Measurements from ENCODE around the gene CD300C.
"Not testable (repeated sequence)": the region's sequence is repeated elsewhere in the genome, so short reads cannot be mapped to it uniquely, and the experiment has no call there.

The CD300C gene

GRCh38 chr17:74520016-74520434 is 25.9 kb downstream of the CD300C start:
- peak overlapping the region in 9 of 21 experiments; percentile 18 to 85 (median 50) for H3K27ac ChIP-seq
- H3K4me3 ChIP-seq = no peak overlapping the region

DNA sequence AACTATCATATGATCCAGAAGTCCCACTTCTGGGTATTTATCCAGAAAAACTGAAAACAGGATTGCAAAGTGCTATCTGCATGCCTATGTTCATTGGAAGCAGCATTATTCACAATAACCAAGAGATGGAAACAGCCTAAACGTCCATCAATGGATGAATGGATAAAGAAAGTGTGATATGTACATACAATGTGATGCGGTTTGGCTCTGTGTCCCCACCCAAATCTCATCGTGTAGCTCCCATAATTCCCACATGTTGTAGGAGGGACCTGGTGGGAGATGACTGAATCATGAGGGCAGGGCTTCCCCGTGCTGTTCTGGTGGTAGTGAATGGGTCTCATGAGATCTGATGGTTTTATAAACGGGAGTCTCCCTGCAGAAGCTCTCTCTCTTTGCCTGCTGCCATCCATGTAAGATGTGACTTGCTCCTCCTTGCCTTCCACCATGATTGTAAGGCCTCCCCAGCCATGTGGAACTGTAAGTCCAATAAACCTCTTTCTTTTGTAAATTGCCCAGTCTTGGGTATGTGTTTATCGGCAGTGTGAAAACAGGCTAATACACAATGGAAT is 27.4 kb downstream of the CD300C start:
- not testable (repeated sequence) for H3K27ac ChIP-seq, H3K4me3 ChIP-seq

DNA sequence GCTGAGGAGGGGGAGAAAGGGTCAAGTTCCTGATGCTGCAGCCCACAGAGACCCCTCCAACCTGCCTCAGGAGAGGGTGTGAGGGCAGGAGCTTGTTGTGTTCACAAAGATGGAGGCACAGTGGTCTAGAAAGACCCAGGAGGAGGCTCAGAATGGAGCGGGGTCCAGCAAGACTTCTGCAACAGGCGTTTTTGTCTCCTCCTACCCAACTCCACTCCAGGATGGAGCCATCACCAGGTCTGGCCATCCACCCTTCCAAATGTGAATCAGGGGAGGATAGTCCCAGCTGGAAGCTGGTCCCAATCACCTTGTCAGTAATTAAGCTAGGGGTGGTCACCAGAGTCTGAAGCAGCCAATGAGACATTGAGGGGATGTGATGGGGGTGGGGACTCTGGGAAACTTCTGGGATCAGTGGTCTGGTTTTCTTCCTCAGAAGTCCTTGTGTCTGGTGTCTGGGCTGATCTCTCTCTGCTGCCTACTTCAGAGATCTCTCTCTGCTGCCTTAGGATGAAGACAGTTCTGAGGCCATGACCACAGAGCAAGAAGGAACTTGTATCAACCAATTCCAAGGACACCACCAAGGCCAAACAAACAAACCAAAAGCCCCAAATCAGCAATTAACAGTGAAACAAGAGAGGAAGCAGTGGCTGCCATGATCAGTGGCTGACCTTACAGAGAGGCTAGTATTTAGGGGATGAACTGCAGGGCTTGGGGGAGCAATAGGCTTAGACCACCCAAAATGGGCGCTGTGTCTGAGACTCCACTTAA is 29.2 kb downstream of the CD300C start:
- Histone ChIP-seq H3K4me3 (no peak overlapping the region), H3K27ac (no peak overlapping the region)

- Histone ChIP-seq H3K27ac (no peak overlapping the region), H3K4me3 (no peak overlapping the region)
Observed at GRCh38 chr17:74515941-74516340, 30.0 kb downstream of the CD300C start.

GRCh38 chr17:74514632-74515334 is 31.1 kb downstream of the CD300C start:
- Histone ChIP-seq H3K27ac (no peak overlapping the region), H3K4me3 (no peak overlapping the region)

GRCh38 chr17:74513987-74514631 is 31.8 kb downstream of the CD300C start:
- no peak overlapping the region for H3K27ac ChIP-seq

DNA sequence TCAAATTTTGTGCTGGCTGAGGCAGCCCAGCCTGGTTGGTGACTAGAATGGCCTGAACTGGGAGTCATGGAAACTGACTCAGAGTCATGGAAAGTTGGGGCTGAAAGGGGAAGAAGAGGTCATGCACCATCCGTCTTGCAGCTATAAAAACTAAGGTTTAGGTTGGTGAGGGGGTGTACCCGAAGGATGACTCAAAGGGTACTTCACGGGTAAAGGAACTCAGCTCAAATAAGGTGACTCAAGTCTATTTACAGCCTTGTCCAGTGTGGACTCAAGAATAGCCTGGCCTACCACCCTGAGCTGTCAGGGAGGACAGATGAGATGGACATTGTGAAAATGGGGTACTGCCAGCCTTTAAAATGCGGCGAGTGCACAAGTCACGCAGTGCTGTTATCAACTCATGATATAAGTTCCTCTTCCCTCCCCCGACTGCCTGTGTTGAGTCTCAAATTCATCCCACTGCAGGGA is 33.3 kb downstream of the CD300C start:
- H3K4me3 ChIP-seq = no peak overlapping the region

More at GRCh38 chr17:74513987-74514631, 31.8 kb downstream of the CD300C start:
- H3K4me3 ChIP-seq = no peak overlapping the region

DNA sequence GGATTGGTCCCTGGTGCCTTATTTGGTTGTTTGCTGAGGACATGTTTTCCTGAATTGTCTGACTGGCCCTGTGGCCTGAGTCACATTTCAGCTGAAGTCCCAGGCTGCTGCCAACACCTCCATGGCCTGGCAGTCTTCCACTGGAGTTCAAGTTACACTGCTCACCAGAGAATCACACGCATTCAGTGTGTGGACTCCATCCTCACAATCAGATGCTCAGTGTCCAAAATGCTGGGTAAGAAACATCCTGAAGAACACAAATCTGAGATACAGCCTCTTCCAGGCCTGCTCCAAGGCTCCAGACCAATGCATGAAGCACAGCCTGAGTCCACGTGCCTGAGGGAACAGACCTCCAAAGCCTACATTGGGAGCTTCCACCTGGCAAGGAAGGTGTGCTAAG is 33.9 kb downstream of the CD300C start:
- Histone ChIP-seq H3K27ac (peak overlapping the region in 1 of 21 experiments; percentile 33), H3K4me3 (no peak overlapping the region)

More for the DNA sequence above, 33.3 kb downstream of the CD300C start:
- no peak overlapping the region for H3K27ac ChIP-seq

- H3K4me3 ChIP-seq = no peak overlapping the region
- no peak overlapping the region for H3K27ac ChIP-seq
Observed at GRCh38 chr17:74508156-74508555, 37.8 kb downstream of the CD300C start.

DNA sequence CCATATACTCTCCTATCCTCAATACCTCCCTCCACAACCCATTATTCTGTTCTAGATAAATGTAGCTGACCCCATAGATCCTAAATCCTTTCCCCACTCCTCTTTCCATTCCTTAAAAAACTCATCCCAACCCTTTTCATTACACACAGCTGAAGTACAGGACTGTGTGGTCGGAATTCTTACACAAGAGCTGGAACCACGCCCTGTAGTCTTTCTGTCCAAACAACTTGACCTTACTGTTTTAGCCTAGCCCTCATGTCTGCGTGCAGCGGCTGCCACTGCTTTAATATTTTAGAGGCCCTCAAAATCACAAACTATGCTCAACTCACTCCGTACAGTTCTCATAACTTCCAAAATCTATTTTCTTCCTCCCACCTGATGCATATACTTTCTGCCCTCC is 42.0 kb downstream of the CD300C start:
- H3K27ac ChIP-seq, H3K4me3 ChIP-seq: not testable (repeated sequence)

- Histone ChIP-seq H3K27ac (no peak overlapping the region), H3K4me3 (no peak overlapping the region)
Observed at GRCh38 chr17:74502861-74503260, 43.1 kb downstream of the CD300C start.

GRCh38 chr17:74499992-74500391 is 45.9 kb downstream of the CD300C start:
- Histone ChIP-seq H3K27ac (no peak overlapping the region), H3K4me3 (no peak overlapping the region)

- no peak overlapping the region for H3K4me3 ChIP-seq
- H3K27ac ChIP-seq = no peak overlapping the region
Observed at GRCh38 chr17:74497471-74497870, 48.4 kb downstream of the CD300C start.

GRCh38 chr17:74493331-74493833 is 52.5 kb downstream of the CD300C start:
- Histone ChIP-seq H3K27ac (no peak overlapping the region), H3K4me3 (no peak overlapping the region)

DNA sequence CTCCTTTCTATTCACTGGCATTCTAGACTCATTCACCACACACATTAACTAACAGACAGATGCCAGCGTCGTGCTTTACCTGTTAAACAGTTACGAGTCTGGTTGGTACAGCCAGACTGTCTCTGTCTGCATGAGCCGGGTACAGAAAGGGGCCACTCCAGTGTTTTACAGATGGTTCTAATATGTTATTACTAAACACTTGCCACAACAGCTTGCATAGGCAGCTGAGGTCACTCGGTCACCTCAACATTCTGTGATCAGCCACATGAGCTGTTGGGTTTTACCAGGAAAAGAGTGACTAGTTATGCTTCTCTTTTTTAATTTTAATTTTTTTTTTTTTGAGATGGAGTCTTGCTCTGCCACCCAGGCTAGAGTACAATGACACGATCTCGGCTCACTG is 54.3 kb downstream of the CD300C start:
- H3K27ac ChIP-seq = no peak overlapping the region
- H3K4me3 ChIP-seq = no peak overlapping the region

Data from skin epidermis (tissue), 12 donors.